Spleen (tissue), 7 donors: ENCODE data around the gene NUP85.

ENCODE experiments used
- CTCF ChIP-seq, 11 experiments: fragments of 200-600 bp in 7 of 11; fragments of 450-650 bp in 4 of 11; sonication (generic) in 4 of 11; IDR thresholded peaks in 8 of 11; conservative IDR thresholded peaks in 3 of 11; 1 replicate in 7 of 11; 2 replicates in 4 of 11; pipeline versions ENCODE4 v1.4.0 to v1.8.0; 2016 to 2021; ENCODE audit warnings: antibody characterized with exemption in 11 of 11, inconsistent platforms in 4 of 11, mild to moderate bottlenecking in 1 of 11
- POLR2A ChIP-seq, 3 donors: fragments of 450-650 bp; IDR thresholded peaks; one replicate each; pipeline ENCODE4 v1.5.1; 2017; ENCODE audit warnings: antibody characterized with exemption in 3 of 3, mild to moderate bottlenecking in 1 of 3
- POLR2AphosphoS5 ChIP-seq, 3 donors: sonication (generic); formaldehyde crosslinking; IDR thresholded peaks; one replicate each; pipeline ENCODE4 v1.5.1; 2017; ENCODE audit warnings: antibody characterized with exemption in 3 of 3
- donor health status: DM: no; HTN: no; CAD: no; lungs with moderate emphysema.
- donor health status: DM: no; HTN: no; CAD: no.
- donor health status: DM: no; HTN: no; CAD: no.

- TF ChIP-seq CTCF (IDR thresholded peaks at IDR 0.05 in 8 of 11, conservative IDR thresholded peaks at IDR 0.05 in 3 of 11), result no peak
- no peak for TF ChIP-seq POLR2AphosphoS5 (IDR thresholded peaks at IDR 0.05)
- TF ChIP-seq POLR2A (IDR thresholded peaks at IDR 0.05), result no peak
Measured at GRCh38 chr17:75218131-75218530, 12.7 kb downstream of the NUP85 start.
